GM15510 (cell line): ENCODE results near the gene BCO2.
A peak's percentile ranks its signal among the peaks of the same experiment; 100 is the strongest.

ENCODE experiments used
- POLR2A ChIP-seq: IDR thresholded peaks from 3 replicates; pipeline ENCODE4 v1.6.1; 2011; ENCODE audit warnings: borderline replicate concordance; ENCODE audit not compliant: insufficient read length; ENCODE audit errors: extremely low read depth

BCO2 gene

DNA sequence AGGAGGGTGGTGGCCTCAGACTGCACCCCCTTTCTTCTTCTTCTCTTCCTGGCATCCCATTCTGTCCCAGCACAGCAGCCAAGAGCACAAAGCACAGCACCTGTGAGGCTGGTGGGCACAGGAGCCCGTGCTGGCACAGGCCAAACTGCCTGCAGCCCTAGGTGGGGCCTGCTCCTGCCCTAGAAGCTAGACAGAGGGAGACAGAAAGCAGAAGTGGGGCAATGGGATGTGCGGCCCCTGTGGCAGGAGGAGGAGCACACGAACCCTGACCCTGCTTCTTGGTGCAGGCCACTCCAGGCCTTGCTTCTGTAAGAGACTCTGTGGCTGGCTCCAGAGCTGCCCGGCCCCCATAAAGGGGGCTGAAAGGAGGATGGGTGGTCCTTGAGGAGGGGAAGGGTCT lies 47.0 kb downstream of the BCO2 start:
- TF ChIP-seq POLR2A: no peak

DNA sequence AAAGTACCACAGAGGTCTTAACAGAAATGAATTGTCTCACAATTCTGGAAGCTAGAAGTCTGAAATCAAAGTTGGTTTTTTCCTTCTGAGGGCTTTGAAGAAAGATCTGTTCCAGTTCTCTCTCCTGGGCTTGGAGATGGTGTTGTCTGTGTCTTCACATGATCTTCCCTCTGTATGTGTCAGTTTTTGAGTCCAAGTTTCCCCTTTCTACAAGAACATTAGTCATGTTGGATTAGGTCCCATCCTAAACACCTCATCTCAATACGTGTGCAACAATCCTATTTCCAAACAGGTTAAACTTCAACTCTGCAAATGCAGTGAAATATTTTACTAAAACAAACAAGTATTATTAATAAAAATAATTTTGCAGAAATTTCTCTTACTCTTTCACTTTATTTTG lies 47.8 kb downstream of the BCO2 start:
- TF ChIP-seq POLR2A: no peak

DNA sequence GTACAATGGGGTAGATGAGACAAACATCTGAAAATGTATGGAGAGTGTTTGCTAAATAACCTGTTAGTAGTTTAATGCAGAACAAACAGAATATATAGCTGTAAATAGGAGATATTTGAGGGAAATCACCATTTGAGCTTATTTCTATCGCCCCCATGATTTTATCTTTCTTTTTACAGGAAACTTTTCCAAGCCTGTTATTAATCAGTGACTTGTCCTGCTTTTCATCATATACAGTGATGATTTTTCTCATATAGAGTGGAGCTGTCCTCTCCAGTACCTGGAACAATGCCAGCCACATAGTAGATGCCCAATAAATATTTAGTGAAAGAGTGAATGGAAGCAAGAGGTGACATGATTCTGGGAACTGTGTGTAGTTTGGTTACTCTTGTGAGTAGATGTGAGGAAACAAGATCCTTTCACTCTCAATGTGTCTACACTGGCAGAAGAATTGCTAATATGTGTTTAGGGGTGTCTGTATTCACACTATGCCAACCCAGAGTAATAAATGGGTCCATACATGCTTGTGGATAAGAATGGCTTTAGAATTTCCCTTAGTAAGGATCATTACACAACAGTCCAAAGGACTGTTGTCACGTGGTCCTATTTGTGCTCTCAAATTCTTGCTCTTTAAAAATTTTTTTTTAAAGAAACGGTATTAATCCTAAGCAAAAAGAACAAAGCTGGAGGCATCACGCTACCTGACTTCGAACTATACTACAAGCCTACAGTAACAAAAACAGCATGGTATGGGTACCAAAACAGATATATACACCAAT lies 48.6 kb downstream of the BCO2 start:
- TF ChIP-seq POLR2A: no peak

DNA sequence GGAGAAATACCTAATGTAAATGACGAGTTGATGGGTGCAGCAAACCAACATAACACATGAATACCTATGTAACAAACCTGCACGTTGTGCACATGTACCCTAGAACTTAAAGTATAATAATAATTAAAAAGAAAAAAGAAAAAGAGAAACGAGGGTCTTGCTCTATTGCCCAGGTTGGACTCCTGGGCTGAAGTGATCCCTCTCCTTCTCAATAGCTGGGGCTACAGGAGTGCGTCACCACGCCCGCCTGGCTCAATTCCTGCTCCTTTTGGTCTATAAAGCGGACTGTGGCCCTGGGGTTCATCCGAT lies 50.4 kb downstream of the BCO2 start:
- no peak for TF ChIP-seq POLR2A

- TF ChIP-seq POLR2A: peak; percentile 94
Observed at GRCh38 chr11:112226062-112226830, 50.9 kb downstream of the BCO2 start, which contains the start of gene PTS. Gene PTS, plus strand, starts transcription at chr11:112226428. Its CDS starts 16 bp downstream, at chr11:112226444.

DNA sequence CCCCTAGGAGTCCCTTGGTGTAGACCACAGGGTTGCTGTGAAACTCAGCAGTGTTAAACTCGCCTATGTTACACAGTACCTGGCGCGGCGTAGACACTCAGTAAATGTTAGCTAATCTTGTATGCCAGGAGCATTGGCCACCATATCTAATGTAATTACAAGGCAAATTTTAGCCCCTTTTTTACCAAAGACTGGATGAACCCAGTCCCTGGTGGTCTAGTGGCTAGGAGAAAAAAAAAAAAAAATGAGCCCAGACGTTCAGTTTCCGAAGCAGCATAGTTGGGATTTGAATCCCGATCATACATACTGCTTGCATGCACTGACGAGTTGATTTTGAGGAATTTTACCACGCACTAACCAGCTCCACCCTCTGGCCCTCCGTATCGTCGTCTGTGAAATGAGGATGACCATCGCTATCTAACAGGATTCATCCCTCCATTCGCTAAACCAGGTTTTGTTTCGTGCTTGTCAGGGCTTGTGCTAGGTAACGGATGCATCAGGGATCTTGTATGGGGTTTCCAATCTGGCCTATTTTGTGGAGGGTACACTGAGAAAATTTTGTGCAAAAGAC lies 51.6 kb downstream of the BCO2 start:
- no peak for TF ChIP-seq POLR2A

DNA sequence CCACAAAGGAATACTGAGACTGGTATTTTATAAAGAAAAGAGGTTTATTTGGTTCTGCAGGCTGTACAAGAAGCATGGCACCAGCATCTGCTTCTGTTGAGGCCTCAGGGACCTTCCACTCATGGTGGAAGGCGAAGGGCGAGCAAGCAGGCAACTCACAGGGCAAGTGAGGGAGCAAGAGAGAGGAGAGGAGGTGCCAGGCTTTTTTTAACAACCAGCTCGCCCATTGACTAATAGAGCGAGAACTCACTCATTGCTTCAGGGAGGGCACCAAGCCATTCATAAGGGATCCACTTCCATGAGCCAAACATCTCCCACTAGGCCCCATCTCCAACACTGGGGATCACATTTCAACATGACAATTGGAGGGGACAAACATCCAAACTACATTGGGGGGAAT lies 52.2 kb downstream of the BCO2 start:
- no peak for TF ChIP-seq POLR2A

- no peak for TF ChIP-seq POLR2A
Observed at GRCh38 chr11:112228706-112229105, 53.4 kb downstream of the BCO2 start.

DNA sequence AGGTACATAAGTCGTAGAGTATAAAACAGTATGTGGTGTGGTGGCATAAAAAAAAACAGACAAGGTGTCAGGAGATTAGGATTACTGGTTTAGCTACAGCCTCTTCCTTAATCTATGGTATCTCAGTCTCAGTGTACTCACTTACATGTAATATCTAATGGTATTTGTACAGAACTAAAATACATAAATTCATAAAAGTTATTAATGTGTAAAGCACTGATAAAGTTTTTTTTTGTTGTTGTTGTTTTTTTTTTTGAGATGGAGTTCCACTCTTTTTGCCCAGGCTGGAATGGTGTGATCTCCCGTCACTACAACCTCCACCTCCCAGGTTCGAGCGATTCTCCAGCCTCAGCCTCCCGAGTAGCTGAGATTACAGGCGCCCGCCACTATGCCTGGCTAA lies 53.8 kb downstream of the BCO2 start:
- no peak for TF ChIP-seq POLR2A

- no peak for TF ChIP-seq POLR2A
Observed at GRCh38 chr11:112229746-112230433, 54.6 kb downstream of the BCO2 start.

GRCh38 chr11:112231952-112232351 lies 56.6 kb downstream of the BCO2 start:
- TF ChIP-seq POLR2A: no peak

- no peak for TF ChIP-seq POLR2A
Observed at GRCh38 chr11:112235750-112236390, 60.6 kb downstream of the BCO2 start.

DNA sequence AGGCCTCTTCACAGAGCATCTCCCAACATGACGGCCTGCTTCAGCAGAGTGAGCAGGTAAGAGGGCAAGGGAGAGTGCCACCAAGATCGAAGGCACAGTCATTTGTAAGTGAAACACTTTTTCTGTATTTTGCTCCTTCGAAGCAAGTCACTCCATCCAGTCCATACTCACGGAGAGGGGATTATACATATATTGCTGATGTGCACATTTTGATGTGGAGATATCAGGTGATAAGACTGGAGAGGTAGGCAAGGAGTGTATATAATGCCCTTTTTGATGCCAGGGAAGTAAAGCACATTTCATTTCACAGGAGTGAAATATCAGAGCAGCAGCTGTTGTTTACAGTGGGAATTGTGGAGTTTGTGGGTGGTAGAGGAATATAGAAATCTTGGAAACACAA lies 62.1 kb downstream of the BCO2 start:
- TF ChIP-seq POLR2A: no peak

DNA sequence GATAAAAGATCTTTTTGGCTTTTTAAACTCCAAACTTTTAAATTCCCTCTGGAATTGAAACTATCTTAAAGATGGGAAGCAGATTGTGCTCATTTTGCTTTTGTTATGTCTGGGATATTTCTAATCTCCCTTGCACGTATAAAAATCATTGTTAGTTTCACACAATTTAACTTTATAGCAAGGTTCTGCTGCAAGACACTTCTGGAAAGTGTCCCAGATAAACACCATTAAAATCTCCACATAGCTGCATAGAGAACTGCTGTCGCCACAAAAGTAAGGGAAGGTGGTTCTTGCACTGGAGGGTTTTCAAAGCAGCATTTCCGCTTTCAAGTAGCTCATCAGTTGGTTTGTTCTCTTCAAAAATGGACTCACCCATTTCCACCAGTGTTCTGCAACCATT lies 62.7 kb downstream of the BCO2 start:
- TF ChIP-seq POLR2A: no peak

- TF ChIP-seq POLR2A: no peak
Observed at GRCh38 chr11:112241486-112241885, 66.2 kb downstream of the BCO2 start.

DNA sequence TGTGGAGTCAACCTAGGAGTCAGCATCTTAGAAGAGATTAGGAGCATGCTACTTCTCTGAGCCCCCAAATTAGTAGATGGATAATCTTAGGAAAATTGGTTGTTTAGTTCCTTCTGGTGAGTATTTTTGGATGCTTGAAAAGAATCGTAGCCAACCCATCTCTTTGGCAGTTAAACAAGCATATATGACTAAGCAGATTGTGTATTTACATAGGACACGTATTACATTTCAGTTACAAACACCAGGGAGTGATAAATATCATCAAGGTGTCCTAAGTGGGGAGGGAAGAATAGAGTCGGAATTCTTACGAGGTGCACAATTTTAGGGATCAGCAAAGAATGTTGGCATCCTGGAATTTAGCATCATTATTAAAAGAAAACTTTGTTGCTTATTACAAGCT lies 71.9 kb downstream of the BCO2 start:
- TF ChIP-seq POLR2A: no peak

- TF ChIP-seq POLR2A: no peak
Observed at GRCh38 chr11:112248201-112248600, 72.9 kb downstream of the BCO2 start.
